ENCODE data around the gene IKZF1. TPM values are rescaled to one million over a fixed set of nuclear protein-coding genes. Genes with fewer than 3 reads are reported as not detected.

Gene IKZF1
- not detected in 2 replicates for polyA plus RNA-seq (2011; rRNA removed)
- polyA minus RNA-seq (2011; rRNA and poly(A)+ RNA removed): not detected in 2 replicates

GRCh38 chr7:50304129-50304910 lies at the start of gene IKZF1:
Gene IKZF1 (plus strand): TSS chr7:50304716. CDS start chr7:50319062, 14,346 bp downstream.
- DNase-seq (ENCODE audit: low read depth): no peak
- H3K4me3 ChIP-seq (ENCODE audit: low read depth, low read length): no peak within 1 kb of the TSS
- POLR2A ChIA-PET: no interaction called here
- TF ChIP-seq CTCF (IDR thresholded peaks at IDR 0.05; ENCODE audit: insufficient read depth, low read depth, low read length): no peak
- peaks cover 18% of the 10 kb centered on the region for H3K27me3 ChIP-seq (ENCODE audit: control insufficient read depth, insufficient read depth, low read length)
- H3K36me3 ChIP-seq (ENCODE audit: control insufficient read depth, insufficient read depth, low read length): no peaks in the 10 kb centered on the region
- CTCF ChIA-PET: no interaction called here

- CTCF ChIA-PET: no interaction called here
- Histone ChIP-seq H3K4me3 (ENCODE audit: low read depth, low read length) (no peak overlapping the region), H3K27me3 (ENCODE audit: control insufficient read depth, insufficient read depth, low read length) (no peaks in the 10 kb centered on the region), H3K36me3 (ENCODE audit: control insufficient read depth, insufficient read depth, low read length) (no peaks in the 10 kb centered on the region)
- DNase-seq (ENCODE audit: low read depth): no peak
- TF ChIP-seq CTCF (IDR thresholded peaks at IDR 0.05; ENCODE audit: insufficient read depth, low read depth, low read length): no peak
- POLR2A ChIA-PET: no interaction called here
Observed at GRCh38 chr7:50261593-50261992, 42.9 kb upstream of the IKZF1 start.

GRCh38 chr7:50262446-50262845 lies 42.1 kb upstream of the IKZF1 start:
- ChIA-PET CTCF (no interaction called here), POLR2A (no interaction called here)
- TF ChIP-seq CTCF (IDR thresholded peaks at IDR 0.05; ENCODE audit: insufficient read depth, low read depth, low read length): no peak
- no peak overlapping the region for H3K4me3 ChIP-seq (ENCODE audit: low read depth, low read length)
- H3K27me3 ChIP-seq (ENCODE audit: control insufficient read depth, insufficient read depth, low read length): no peaks in the 10 kb centered on the region
- DNase-seq (ENCODE audit: low read depth): no peak
- no peaks in the 10 kb centered on the region for H3K36me3 ChIP-seq (ENCODE audit: control insufficient read depth, insufficient read depth, low read length)

- Histone ChIP-seq H3K27me3 (ENCODE audit: control insufficient read depth, insufficient read depth, low read length) (no peaks in the 10 kb centered on the region), H3K4me3 (ENCODE audit: low read depth, low read length) (no peak overlapping the region), H3K36me3 (ENCODE audit: control insufficient read depth, insufficient read depth, low read length) (no peaks in the 10 kb centered on the region)
- no peak for TF ChIP-seq CTCF (IDR thresholded peaks at IDR 0.05; ENCODE audit: insufficient read depth, low read depth, low read length)
- POLR2A ChIA-PET: no interaction called here
- CTCF ChIA-PET: no interaction called here
- DNase-seq (ENCODE audit: low read depth): no peak
Observed at GRCh38 chr7:50262916-50263690, 41.4 kb upstream of the IKZF1 start.

GRCh38 chr7:50264908-50265307 lies 39.6 kb upstream of the IKZF1 start:
- Histone ChIP-seq H3K27me3 (ENCODE audit: control insufficient read depth, insufficient read depth, low read length) (no peaks in the 10 kb centered on the region), H3K4me3 (ENCODE audit: low read depth, low read length) (no peak overlapping the region), H3K36me3 (ENCODE audit: control insufficient read depth, insufficient read depth, low read length) (no peaks in the 10 kb centered on the region)
- POLR2A ChIA-PET: no interaction called here
- no peak for DNase-seq (ENCODE audit: low read depth)
- CTCF ChIA-PET: no interaction called here
- TF ChIP-seq CTCF (IDR thresholded peaks at IDR 0.05; ENCODE audit: insufficient read depth, low read depth, low read length): no peak
